Breast epithelium (tissue), 4 donors: ENCODE data around the gene DVL1. TPM values are rescaled to one million over a fixed set of nuclear protein-coding genes. Genes with fewer than 3 reads are reported as not detected.

Experiments
- DNase-seq, 2 donors: peaks; one replicate each; pipeline ENCODE4 v3.0.0-alpha.2; 2019; ENCODE audit warnings: low spot score in 2 of 2
- H3K27ac ChIP-seq, 2 donors: fragments of 200-600 bp; sonication (generic) in 1 of 2; one replicate each; pipeline ENCODE4 v1.5.1; 2016 to 2019; ENCODE audit warnings: mild to moderate bottlenecking in 1 of 2
- H3K27me3 ChIP-seq, 2 donors: fragments of 200-600 bp; sonication (generic) in 1 of 2; one replicate each; pipeline versions ENCODE4 v1.5.1 to v1.6.0; 2017 to 2019; ENCODE audit warnings: control low read depth in 1 of 2, mild to moderate bottlenecking in 1 of 2
- H3K36me3 ChIP-seq: fragments of 200-600 bp; one replicate; pipeline ENCODE4 v1.5.1; 2019
- H3K4me1 ChIP-seq, 2 donors: fragments of 200-600 bp; sonication (generic); one replicate each; pipeline ENCODE4 v1.5.1; 2016 to 2019; ENCODE audit warnings: control low read depth in 1 of 2
- H3K4me3 ChIP-seq, 3 donors: fragments of 200-600 bp; sonication (generic); 1 replicate in 2 of 3; 2 replicates in 1 of 3; pipeline ENCODE4 v1.5.1; 2016 to 2019; ENCODE audit warnings: mild to moderate bottlenecking in 3 of 3, moderate library complexity in 2 of 3
- H3K9me3 ChIP-seq, 2 donors: fragments of 200-600 bp; sonication (generic) in 1 of 2; one replicate each; pipeline ENCODE4 v1.5.1; 2016 to 2019; ENCODE audit warnings: control low read depth in 1 of 2
- CTCF ChIP-seq, 3 donors: fragments of 450-650 bp; IDR thresholded peaks; one replicate each; pipeline ENCODE4 v1.5.1; 2016 to 2017; ENCODE audit warnings: antibody characterized with exemption in 3 of 3, mild to moderate bottlenecking in 3 of 3, moderate library complexity in 3 of 3
- POLR2A ChIP-seq: fragments of 450-650 bp; IDR thresholded peaks from one replicate; pipeline ENCODE4 v1.6.1; 2016; ENCODE audit warnings: antibody characterized with exemption, mild to moderate bottlenecking, moderate library complexity
- POLR2AphosphoS5 ChIP-seq, 3 donors: sonication (generic); formaldehyde crosslinking; IDR thresholded peaks; one replicate each; pipeline ENCODE4 v1.6.1; 2017; ENCODE audit warnings: antibody characterized with exemption in 3 of 3
- intact Hi-C: fragments of 100-400 bp; cut with DNase I; formaldehyde crosslinking; loops from one replicate; pipeline ENCODE4 v1.15.1; 2023; ENCODE audit warnings: low total_unique reads
- total RNA-seq, 3 donors: library from RNA; depleted of rRNA; stranded (reverse); fragments of >200 nt; gene quantifications; one replicate each; pipeline ENCODE4 v1.1.0, GENCODE V29; 2016

DVL1 gene
- total RNA-seq, 3 donors from 2014 or later: 55.2 to 70.1 (median 55.2) TPM

GRCh38 chr1:1328254-1328653, 21.0 kb downstream of the DVL1 start:
- TF ChIP-seq POLR2A (no peak), POLR2AphosphoS5 (IDR thresholded peaks at IDR 0.05) (no peak), CTCF (IDR thresholded peaks at IDR 0.05) (no peak)
- H3K4me3 ChIP-seq: no peak overlapping the region
- intact Hi-C loops: no loop called here
- no peaks in the 10 kb centered on the region for H3K9me3 ChIP-seq
- no peaks in the 10 kb centered on the region for H3K27me3 ChIP-seq
- DNase-seq: no peak
- peaks cover 21% of the 10 kb centered on the region in 2 donors for H3K4me1 ChIP-seq
- H3K27ac ChIP-seq: no peak overlapping the region
- no peaks in the 10 kb centered on the region for H3K36me3 ChIP-seq

- Histone ChIP-seq H3K27me3 (no peaks in the 10 kb centered on the region), H3K4me1 (peaks cover 13 to 19% of the 10 kb centered on the region in 2 donors), H3K36me3 (no peaks in the 10 kb centered on the region), H3K4me3 (no peak overlapping the region), H3K27ac (no peak overlapping the region), H3K9me3 (no peaks in the 10 kb centered on the region)
- intact Hi-C loops: no loop called here
- TF ChIP-seq CTCF (IDR thresholded peaks at IDR 0.05): no peak
- TF ChIP-seq POLR2A: no peak
- TF ChIP-seq POLR2AphosphoS5 (IDR thresholded peaks at IDR 0.05): no peak
- no peak for DNase-seq
Observed at GRCh38 chr1:1327291-1327690, 21.9 kb downstream of the DVL1 start.

GRCh38 chr1:1326075-1326605, 23.1 kb downstream of the DVL1 start:
- H3K27me3 ChIP-seq: no peaks in the 10 kb centered on the region
- peak overlapping the region; percentile 96 to 100 (median 98) for H3K4me3 ChIP-seq
- no peaks in the 10 kb centered on the region for H3K36me3 ChIP-seq
- no peak for TF ChIP-seq POLR2AphosphoS5 (IDR thresholded peaks at IDR 0.05)
- TF ChIP-seq POLR2A: no peak
- H3K4me1 ChIP-seq: peaks cover 10 to 17% of the 10 kb centered on the region in 2 donors
- H3K27ac ChIP-seq: peak overlapping the region; percentile 91 to 93
- DNase-seq: no peak
- intact Hi-C loops: no loop called here
- H3K9me3 ChIP-seq: no peaks in the 10 kb centered on the region

- Histone ChIP-seq H3K4me1 (peaks cover 10 to 17% of the 10 kb centered on the region in 2 donors), H3K9me3 (no peaks in the 10 kb centered on the region), H3K27me3 (no peaks in the 10 kb centered on the region), H3K27ac (peak overlapping the region; percentile 91 to 93), H3K4me3 (peak overlapping the region; percentile 96 to 100 (median 98)), H3K36me3 (no peaks in the 10 kb centered on the region)
- intact Hi-C loops: loop anchor here (1.0 kb wide), 1 partner anchor 26 kb away; no protein-coding TSS in a partner anchor
- TF ChIP-seq POLR2A (no peak), CTCF (IDR thresholded peaks at IDR 0.05) (no peak), POLR2AphosphoS5 (IDR thresholded peaks at IDR 0.05) (no peak)
- peak; percentile 59 to 69 for DNase-seq
Observed at GRCh38 chr1:1325288-1326074, 23.7 kb downstream of the DVL1 start.

GRCh38 chr1:1324524-1325287, 24.5 kb downstream of the DVL1 start, which contains the start of the genes CPTP and INTS11:
CPTP (plus strand) TSS chr1:1324802; CDS start chr1:1326911, 2,109 bp downstream.
INTS11 (minus strand) TSS chr1:1324660; CDS start chr1:1324608, 52 bp downstream.
- Histone ChIP-seq H3K27me3 (no peaks in the 10 kb centered on the region), H3K4me3 (peak within 1 kb of the TSS; percentile 96 to 100 (median 98)), H3K27ac (peak within 1 kb of the TSS; percentile 91 to 93), H3K9me3 (no peaks in the 10 kb centered on the region), H3K36me3 (no peaks in the 10 kb centered on the region), H3K4me1 (peaks cover 10 to 17% of the 10 kb centered on the region in 2 donors)
- intact Hi-C loops: loop anchor here (1.0 kb wide), 1 partner anchor 27 kb away; no protein-coding TSS in a partner anchor
- peak; percentile 89 to 96 for DNase-seq
- TF ChIP-seq POLR2A (peak; percentile 38), CTCF (IDR thresholded peaks at IDR 0.05) (no peak), POLR2AphosphoS5 (IDR thresholded peaks at IDR 0.05) (peak in 2 of 3 donors; percentile 46 to 74)
